GM18507 (cell line): ENCODE results near the gene IGLL5.
A peak's percentile ranks its signal among the peaks of the same experiment; 100 is the strongest.
"Not testable (repeated sequence)": the region's sequence is repeated elsewhere in the genome, so short reads cannot be mapped to it uniquely, and the experiment has no call there.

Experiments used
- DNase-seq: peaks from one replicate; pipeline ENCODE4 v3.0.0; 2011; ENCODE audit warnings: low read depth; ENCODE audit not compliant: insufficient read length; ENCODE audit errors: extremely low spot score
- FAIRE-seq: peaks from 2 replicates; lab custom pipeline; 2011; peaks lifted over from hg19 to GRCh38; lab: Jason Lieb, UNC

The IGLL5 gene

GRCh38 chr22:22922092-22922953 lies 34.7 kb downstream of the IGLL5 start:
- FAIRE-seq, DNase-seq: not testable (repeated sequence)

- FAIRE-seq (no peak), DNase-seq (no peak)
Measured at GRCh38 chr22:22922954-22923319, 35.3 kb downstream of the IGLL5 start.

GRCh38 chr22:22923379-22923778 lies 35.8 kb downstream of the IGLL5 start:
- FAIRE-seq (no peak), DNase-seq (no peak)

GRCh38 chr22:22923930-22924329 lies 36.3 kb downstream of the IGLL5 start:
- FAIRE-seq (no peak), DNase-seq (no peak)

DNA sequence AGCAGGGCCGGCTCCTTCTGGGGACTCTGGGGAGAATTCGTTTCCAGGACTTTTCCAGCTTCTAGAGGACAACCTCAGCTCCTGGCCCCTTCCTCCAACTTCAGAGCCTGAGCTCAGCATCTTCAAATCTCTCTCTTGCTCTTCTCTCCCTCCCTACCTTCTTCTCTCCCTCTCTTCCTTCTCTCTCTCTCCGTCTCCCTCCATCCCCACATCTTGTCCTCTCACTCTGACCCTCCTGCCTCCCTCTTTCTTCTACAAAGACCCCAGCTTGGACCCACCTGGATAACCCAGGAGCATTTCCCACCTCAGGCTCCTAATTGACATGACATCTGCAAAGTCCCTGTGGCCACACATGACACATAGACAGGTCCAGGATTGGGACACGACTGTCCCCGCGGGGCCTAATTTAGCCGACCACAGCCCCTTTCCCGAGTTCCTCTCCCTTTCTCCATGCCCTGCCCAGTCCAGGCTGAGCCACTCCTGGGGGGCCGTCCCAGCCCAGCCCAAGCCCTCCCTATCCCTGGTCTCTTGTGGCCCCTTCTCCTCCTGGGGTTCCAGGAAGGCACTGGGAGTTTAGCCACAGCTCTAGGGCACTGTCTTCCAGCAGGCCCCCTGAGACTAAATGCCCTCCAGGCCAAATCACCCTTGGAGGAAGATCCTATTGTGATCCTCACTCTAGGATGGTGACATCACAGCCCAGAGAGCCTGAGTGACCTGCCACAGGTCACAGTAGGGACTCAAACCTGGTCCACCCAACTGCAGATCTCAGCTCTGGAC lies 36.9 kb downstream of the IGLL5 start:
- DNase-seq (no peak), FAIRE-seq (no peak)

- FAIRE-seq: no peak
- DNase-seq: no peak
Measured at GRCh38 chr22:22925146-22925804, 37.7 kb downstream of the IGLL5 start.

DNA sequence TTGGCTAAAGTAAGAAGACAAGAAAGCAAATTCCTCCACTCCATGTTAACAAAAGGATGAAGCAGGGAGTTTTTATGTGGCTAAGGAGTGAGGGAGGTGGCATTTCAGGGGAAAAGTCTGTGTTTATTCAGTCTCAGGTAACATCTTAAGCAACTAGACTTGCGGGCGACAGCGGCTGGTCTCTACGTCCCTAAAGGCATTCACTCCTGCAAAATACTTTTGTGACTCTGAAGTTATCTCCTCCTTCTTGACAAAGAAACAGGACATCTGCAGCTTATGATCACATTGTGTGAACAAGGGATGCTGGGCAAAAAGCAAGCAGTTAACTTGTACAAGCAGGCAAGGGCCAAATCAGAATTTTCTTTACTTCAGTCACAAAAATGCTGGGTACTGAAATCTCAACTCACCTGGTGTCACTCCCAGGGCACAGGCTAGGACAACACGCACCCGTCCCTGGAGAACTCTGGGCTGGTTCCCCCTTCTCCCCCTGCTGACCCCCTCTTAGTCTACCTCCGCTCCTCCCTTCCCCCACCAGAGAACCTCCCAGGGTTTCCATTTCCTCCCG lies 38.3 kb downstream of the IGLL5 start:
- FAIRE-seq (no peak), DNase-seq (no peak)

DNA sequence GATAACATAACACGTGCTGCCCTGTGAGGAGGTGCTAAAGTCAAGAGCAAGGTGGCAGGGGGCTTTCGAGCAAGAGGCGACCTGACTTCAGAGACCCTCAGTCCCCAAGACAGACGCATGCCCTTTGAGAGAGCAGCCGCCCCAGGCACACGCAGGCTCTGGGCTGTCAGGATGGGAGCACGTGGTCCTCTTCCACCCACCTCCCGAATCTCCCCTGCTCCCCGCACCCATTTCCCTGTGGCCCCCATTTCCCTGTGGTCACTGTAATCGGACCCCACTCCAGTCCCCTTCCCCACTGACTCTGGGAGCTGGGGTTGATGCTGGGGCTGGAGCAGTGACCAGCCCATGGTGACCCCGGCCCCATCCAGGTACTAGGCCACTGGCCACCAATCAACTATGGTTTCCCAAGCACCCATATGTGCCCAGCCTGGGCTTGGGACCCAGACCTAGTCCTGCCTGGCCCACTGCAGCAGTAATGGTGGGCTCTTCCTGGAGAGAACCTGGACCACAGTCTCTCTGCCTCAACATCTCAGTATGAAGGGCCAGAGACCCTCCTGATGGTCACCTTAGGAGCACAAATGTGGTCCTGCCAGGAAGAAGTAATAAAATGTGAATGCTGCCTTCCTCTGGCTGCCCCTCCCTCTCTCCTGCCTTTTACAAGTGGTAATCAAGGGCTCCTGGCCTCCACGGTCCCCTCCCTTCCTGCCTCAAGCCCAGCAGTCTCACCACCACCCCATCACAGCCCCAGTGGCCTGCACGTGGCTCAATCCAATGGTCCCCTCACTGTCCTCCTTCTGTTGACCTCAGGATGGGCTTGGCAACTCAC lies 39.0 kb downstream of the IGLL5 start:
- no peak for FAIRE-seq
- DNase-seq: no peak

GRCh38 chr22:22927196-22927887 lies 39.7 kb downstream of the IGLL5 start:
- FAIRE-seq: no peak
- DNase-seq: no peak

GRCh38 chr22:22927888-22928665 lies 40.5 kb downstream of the IGLL5 start:
- FAIRE-seq (no peak), DNase-seq (no peak)

DNA sequence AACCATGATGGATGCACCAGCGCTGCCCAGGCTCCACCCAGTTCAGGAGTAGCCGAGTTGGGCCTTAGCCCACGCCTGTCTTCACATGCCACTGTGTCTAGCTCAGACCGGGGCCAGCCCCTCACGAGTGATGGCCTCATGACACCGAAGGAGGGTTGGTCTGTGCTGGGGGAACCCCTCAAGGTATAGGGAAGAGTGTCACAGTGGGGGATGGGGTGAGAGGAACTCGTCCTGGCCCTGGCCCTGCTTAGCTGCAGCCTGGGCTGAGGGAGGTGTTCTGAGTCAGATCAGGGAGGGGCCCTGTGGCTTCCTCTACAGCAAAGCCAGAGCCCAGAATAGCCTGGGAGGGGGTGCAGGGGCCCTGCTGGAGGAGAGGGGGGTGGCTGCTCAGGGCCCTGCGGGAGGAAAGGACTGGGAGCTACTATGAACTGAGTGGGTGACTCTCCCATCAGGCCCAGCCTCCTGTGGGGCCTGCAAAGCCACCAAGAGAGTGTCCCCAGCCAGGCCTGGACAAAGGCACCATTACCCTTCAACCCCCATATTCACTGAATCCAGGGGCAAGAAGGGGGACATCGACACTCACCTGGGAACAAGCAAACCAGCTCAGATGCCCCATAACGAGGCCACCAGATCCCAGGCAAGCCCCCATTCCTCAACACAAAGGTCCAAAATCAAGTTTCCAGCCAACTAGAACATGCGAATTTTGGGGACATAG lies 41.2 kb downstream of the IGLL5 start:
- DNase-seq: peak; percentile 63
- FAIRE-seq: peak; percentile 95

DNA sequence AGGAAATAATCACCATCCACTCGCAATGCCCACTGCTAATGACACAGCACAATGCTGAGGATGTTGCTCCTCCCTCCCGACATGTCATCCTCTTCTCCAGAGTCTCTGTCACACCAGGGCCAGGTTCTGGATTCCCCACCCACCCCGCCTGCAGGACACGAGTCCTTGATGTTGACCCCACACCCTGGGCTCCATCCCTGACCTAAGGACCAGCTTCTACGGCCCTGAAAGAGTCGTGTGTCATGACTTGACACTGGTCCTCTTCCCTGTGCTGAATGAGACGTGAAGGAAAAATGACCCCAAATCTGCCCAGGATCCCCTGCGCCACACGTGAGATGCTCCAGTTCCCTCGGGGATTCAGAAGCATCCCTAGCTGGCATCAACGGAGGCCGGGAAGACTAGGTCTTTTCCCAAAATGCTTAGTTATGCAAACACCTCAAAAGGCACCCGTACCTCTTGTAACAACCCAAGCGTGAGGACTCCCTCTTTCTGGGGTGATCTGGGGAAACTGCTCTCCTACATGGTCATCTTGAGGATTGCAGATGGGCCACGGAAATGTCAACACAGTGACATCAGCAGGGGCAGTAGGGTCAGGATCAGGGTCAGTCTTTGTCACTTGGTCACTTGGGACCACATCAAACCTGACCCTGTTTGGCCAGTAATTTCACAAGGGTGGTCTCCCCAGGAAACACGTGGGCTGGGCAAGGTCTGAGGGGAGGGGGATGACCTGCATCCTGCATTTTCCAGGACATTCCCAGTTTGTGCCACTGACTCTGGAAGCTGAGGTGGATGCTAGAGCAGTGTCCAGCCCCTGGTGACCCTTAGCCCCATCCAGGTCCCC lies 42.0 kb downstream of the IGLL5 start:
- no peak for DNase-seq

DNA sequence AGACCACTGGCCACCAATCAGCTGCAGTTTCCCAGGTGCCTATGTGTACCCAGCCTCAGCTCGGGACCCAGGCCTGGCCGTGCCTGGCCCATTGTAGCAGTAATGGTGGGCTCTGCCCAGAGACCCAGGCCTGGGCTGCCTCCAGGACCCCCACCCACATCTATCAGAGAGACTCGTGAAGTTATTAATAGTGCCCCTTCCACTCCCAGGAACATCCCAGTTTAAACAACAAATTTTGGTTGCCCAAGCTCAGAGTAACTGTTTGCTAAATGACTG lies 42.5 kb downstream of the IGLL5 start:
- FAIRE-seq (no peak), DNase-seq (no peak)

More for the DNA sequence above, 42.0 kb downstream of the IGLL5 start:
- no peak for FAIRE-seq

DNA sequence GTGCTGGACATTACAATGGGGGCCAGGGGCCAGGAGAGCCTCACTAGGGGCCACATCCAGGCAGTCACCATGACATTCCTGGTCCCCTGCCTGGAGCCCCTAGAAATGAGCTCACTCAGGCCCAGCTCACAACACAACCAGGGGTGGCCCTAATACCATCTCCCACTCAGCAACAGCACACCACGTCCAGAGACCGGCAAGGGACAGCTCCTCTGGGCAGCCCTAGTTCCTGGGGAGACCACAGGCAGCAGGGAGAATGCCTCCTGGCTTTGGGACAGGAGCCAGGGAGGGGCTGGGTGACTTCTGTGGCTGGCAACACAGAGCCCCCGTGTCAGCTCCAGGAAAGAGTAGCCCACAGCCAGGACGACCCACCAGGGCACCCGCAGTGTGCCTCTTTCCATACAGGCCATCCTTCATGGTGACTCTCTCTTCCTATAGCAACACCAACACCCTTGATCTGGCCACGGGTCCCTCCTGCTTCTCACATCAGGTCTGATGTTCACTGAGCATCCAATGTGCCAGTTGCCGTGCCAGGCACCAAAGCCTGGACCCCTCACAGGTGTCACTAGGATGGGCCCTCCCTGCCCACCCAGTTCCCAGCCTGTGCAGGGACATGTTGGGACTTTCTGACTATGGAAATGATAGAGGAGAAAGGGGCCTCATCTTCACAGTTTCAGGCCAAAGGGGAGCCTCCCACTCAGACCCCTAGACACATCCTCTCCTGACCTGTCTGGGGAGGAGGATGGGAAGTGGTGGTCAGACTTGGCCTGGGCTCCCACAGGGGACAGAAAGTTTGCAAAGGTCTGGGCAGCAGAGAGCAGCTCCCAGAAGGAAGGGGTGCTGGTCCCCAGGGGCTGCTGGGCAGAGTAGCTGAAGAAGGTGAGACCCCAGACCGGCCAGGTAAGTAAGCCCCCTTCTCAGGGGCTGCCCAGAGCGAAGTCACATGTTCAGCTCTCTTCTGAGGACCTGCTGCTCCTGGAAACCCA lies 43.2 kb downstream of the IGLL5 start:
- DNase-seq: no peak
- no peak for FAIRE-seq

GRCh38 chr22:22931557-22932270 lies 44.1 kb downstream of the IGLL5 start:
- DNase-seq (no peak), FAIRE-seq (peak; percentile 80)
